Bronchial epithelial cell (primary cell): ENCODE data around the gene C6orf47. TPM values are rescaled to one million over a fixed set of nuclear protein-coding genes. Genes with fewer than 3 reads are reported as not detected.

Experiments used
- DNase-seq: peaks from one replicate; pipeline ENCODE4 v3.0.0-alpha.2; 2010; ENCODE audit warnings: low read depth
- FAIRE-seq: peaks from 2 replicates; lab custom pipeline; 2011; peaks lifted over from hg19 to GRCh38; lab: Jason Lieb, UNC
- H3K27me3 ChIP-seq: 2 replicates; pipeline ENCODE4 v1.5.1; 2011; ENCODE audit warnings: low read length; ENCODE audit not compliant: control insufficient read depth, insufficient read depth
- H3K36me3 ChIP-seq: 2 replicates; pipeline ENCODE4 v1.5.1; 2011; ENCODE audit warnings: low read length; ENCODE audit not compliant: control insufficient read depth, insufficient read depth
- H3K4me3 ChIP-seq: 2 replicates; pipeline ENCODE4 v1.5.1; 2011; ENCODE audit warnings: mild to moderate bottlenecking, low read depth, low read length, control low read depth
- total RNA-seq: library from RNA; depleted of rRNA; stranded (reverse); fragments of >200 nt; gene quantifications from 2 replicates; pipeline ENCODE4 v1.2.1, GENCODE V29; 2014
- TF ChIP-seq, protein P1 (sequence below): IDR thresholded peaks from 2 replicates; pipeline ENCODE4 v1.5.1; 2011; ENCODE audit warnings: mild to moderate bottlenecking, moderate library complexity, low read length, control low read depth, inconsistent platforms; ENCODE audit not compliant: insufficient read depth, severe bottlenecking

The C6orf47 gene
- total RNA-seq, 1 donor from 2014 or later: 28.4 TPM

- Histone ChIP-seq H3K36me3 (peaks cover 4% of the 10 kb centered on the region), H3K4me3 (no peak overlapping the region), H3K27me3 (no peaks in the 10 kb centered on the region)
- TF ChIP-seq, protein P1, sequence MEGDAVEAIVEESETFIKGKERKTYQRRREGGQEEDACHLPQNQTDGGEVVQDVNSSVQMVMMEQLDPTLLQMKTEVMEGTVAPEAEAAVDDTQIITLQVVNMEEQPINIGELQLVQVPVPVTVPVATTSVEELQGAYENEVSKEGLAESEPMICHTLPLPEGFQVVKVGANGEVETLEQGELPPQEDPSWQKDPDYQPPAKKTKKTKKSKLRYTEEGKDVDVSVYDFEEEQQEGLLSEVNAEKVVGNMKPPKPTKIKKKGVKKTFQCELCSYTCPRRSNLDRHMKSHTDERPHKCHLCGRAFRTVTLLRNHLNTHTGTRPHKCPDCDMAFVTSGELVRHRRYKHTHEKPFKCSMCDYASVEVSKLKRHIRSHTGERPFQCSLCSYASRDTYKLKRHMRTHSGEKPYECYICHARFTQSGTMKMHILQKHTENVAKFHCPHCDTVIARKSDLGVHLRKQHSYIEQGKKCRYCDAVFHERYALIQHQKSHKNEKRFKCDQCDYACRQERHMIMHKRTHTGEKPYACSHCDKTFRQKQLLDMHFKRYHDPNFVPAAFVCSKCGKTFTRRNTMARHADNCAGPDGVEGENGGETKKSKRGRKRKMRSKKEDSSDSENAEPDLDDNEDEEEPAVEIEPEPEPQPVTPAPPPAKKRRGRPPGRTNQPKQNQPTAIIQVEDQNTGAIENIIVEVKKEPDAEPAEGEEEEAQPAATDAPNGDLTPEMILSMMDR: no peak
- DNase-seq (no peak), FAIRE-seq (no peak)
These were observed 5.8 kb downstream of the C6orf47 start for GRCh38 chr6:31654574-31655348.

DNA sequence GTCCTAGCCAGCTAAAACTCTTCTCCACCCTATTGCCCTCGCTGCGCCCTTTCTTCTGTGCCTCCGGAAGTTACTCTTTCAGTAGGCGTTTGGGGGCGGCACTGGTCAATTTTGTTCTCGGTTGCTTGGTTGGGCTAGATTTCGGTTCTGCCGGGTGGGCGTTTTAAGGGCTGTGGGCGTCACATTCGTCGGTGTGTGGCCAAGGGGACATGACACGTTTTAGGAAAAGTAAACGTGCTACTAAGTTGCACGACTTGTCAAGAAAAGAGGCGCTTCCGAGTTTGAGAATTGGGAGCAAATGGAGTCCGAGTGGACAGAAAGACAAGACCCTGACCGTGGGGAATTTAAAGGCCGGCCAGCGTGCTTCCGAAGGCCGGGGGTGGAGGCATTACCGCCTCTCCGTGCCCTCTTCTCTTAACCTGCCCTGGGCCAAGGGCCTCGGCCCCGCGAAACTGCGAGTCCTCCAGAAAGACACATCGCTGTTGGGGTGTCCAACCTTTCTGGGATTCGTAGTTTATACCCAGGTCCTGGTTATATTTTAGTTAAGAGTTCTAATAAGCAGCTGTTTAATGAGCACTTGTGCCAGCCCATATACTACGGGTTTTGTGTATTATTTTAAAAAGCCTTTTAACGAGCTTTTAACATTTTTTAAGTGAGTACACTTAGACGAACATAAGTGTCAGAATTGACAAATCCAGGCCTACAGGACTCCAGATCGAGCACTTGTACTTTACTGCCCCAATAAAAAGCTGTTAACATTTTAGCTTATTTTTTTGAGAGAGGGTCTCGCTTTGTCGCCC, 7.5 kb downstream of the C6orf47 start:
- Histone ChIP-seq H3K27me3 (no peaks in the 10 kb centered on the region), H3K36me3 (peaks cover 14% of the 10 kb centered on the region), H3K4me3 (peak overlapping the region; percentile 91)
- TF ChIP-seq, protein P1: no peak
- no peak for DNase-seq
- FAIRE-seq: no peak

DNA sequence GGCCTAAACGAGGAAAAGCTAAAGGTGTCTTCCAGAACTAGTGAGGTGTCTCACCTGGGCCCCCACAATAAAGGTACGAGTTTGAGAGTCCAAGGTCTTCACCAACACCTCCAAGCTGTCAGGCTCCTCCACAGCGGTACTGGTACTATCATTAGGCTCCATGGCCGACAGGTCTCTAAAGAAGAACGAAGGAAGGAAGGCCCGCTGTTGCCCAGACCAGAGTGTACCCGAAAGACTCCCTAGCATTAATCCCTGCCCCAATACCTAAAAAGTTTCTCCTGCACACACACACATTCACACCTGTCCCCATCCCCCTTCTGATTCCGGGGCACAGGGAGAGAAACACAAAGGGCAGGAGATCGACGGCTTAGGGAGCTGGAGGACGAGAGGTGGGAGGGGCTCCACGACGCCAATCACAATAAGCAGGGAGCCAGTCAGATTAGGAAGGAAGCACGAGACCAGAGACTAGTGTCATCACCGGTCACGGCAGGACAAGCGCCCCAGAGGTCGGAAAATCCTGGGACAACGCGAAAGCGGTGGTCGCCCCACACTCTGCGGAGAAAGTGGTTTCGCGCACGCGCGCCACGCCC, 8.9 kb downstream of the C6orf47 start:
- Histone ChIP-seq H3K36me3 (peaks cover 17% of the 10 kb centered on the region), H3K4me3 (peak overlapping the region; percentile 91), H3K27me3 (no peaks in the 10 kb centered on the region)
- peak; percentile 71 for DNase-seq
- FAIRE-seq: no peak
- TF ChIP-seq, protein P1: no peak

GRCh38 chr6:31645325-31645724, 15.3 kb downstream of the C6orf47 start:
- no peak for FAIRE-seq
- TF ChIP-seq, protein P1: no peak
- Histone ChIP-seq H3K27me3 (no peaks in the 10 kb centered on the region), H3K4me3 (no peak overlapping the region), H3K36me3 (peaks cover 50% of the 10 kb centered on the region)
- DNase-seq: no peak

GRCh38 chr6:31643818-31644454, 16.6 kb downstream of the C6orf47 start:
- H3K27me3 ChIP-seq: no peaks in the 10 kb centered on the region
- DNase-seq: no peak
- H3K36me3 ChIP-seq: peaks cover 54% of the 10 kb centered on the region
- no peak overlapping the region for H3K4me3 ChIP-seq
- TF ChIP-seq, protein P1: no peak
- peak; percentile 50 for FAIRE-seq
